Smooth muscle cell (in vitro differentiated cells): ENCODE data around the gene TDRD12. TPM values are rescaled to one million over a fixed set of nuclear protein-coding genes. Genes with fewer than 3 reads are reported as not detected.
"Not testable (repeated sequence)": the region's sequence is repeated elsewhere in the genome, so short reads cannot be mapped to it uniquely, and the experiment has no call there.

Experiments
- DNase-seq: peaks from one replicate; lab custom pipeline; 2025; ENCODE audit not compliant: unreplicated experiment; lab: John Stamatoyannopoulos, UW
- H2AFZ ChIP-seq: fragments of 200-600 bp; sonication (generic); 2 replicates; pipeline ENCODE4 v1.6.0; 2016; ENCODE audit warnings: antibody characterized with exemption, low read depth, mild to moderate bottlenecking
- H3F3A ChIP-seq: fragments of 200-600 bp; sonication (generic); 2 replicates; pipeline ENCODE4 v1.6.0; 2017; ENCODE audit warnings: antibody characterized with exemption, low read depth
- H3K27ac ChIP-seq: fragments of 200-600 bp; sonication (generic); 2 replicates; pipeline ENCODE4 v1.5.1; 2016; ENCODE audit warnings: low read depth, mild to moderate bottlenecking
- H3K27me3 ChIP-seq: fragments of 200-600 bp; sonication (generic); 2 replicates; pipeline ENCODE4 v1.6.1; 2016; ENCODE audit warnings: low read depth, mild to moderate bottlenecking
- H3K36me3 ChIP-seq: fragments of 200-600 bp; sonication (generic); 2 replicates; pipeline ENCODE4 v1.5.1; 2016; ENCODE audit warnings: low read depth
- H3K4me1 ChIP-seq: fragments of 200-600 bp; sonication (generic); 2 replicates; pipeline ENCODE4 v1.5.1; 2016; ENCODE audit warnings: low read depth
- H3K4me2 ChIP-seq: fragments of 200-600 bp; sonication (generic); 2 replicates; pipeline ENCODE4 v1.6.0; 2016; ENCODE audit warnings: mild to moderate bottlenecking
- H3K4me3 ChIP-seq: fragments of 200-600 bp; sonication (generic); 2 replicates; pipeline ENCODE4 v1.5.1; 2016; ENCODE audit warnings: mild to moderate bottlenecking
- H3K79me2 ChIP-seq: fragments of 200-600 bp; sonication (generic); 2 replicates; pipeline ENCODE4 v1.6.0; 2016; ENCODE audit warnings: low read depth, mild to moderate bottlenecking
- H3K9ac ChIP-seq: fragments of 200-600 bp; sonication (generic); 2 replicates; pipeline ENCODE4 v1.6.0; 2016; ENCODE audit warnings: low read depth
- H3K9me3 ChIP-seq: fragments of 200-600 bp; sonication (generic); replicated peaks from 2 replicates; pipeline ENCODE4 v1.5.1; 2016; ENCODE audit warnings: low read depth
- H4K20me1 ChIP-seq: fragments of 200-600 bp; sonication (generic); 2 replicates; pipeline ENCODE4 v1.6.0; 2016; ENCODE audit warnings: low read depth
- CTCF ChIP-seq: fragments of 200-600 bp; sonication (generic); IDR thresholded peaks from 2 replicates; pipeline ENCODE4 v1.5.1; 2017; ENCODE audit warnings: borderline replicate concordance, mild to moderate bottlenecking, antibody characterized with exemption; ENCODE audit not compliant: insufficient read depth, poor library complexity, severe bottlenecking
- WGBS: methylation state at CpG from one replicate; pipeline ENCODE4 v1.1.7; 2016; ENCODE audit warnings: low lambda C conversion rate; 5-methylcytosine and 5-hydroxymethylcytosine counted together
- polyA plus RNA-seq: library from polyadenylated mRNA; unstranded; fragments of >200 nt; fragmentation: Nextera tagmentation; extraction: Ambion mirVana; gene quantifications from 2 replicates; pipeline ENCODE4 v1.2.1, GENCODE V29; 2016
- total RNA-seq: library from RNA; depleted of rRNA; stranded (reverse); fragments of >200 nt; gene quantifications from 2 replicates; pipeline ENCODE4 v1.2.3, GENCODE V29; 2014

The TDRD12 gene
- total and polyA plus RNA-seq, 2 experiments from 2014 or later: 0.05 to 1.1 TPM

GRCh38 chr19:32787895-32788294, 68.3 kb downstream of the TDRD12 start:
- not testable (repeated sequence) for H3F3A ChIP-seq, H3K79me2 ChIP-seq, H3K9ac ChIP-seq, H3K4me1 ChIP-seq, H3K27me3 ChIP-seq, H3K9me3 ChIP-seq, H3K4me3 ChIP-seq, H3K36me3 ChIP-seq, DNase-seq, H4K20me1 ChIP-seq, H3K27ac ChIP-seq, H2AFZ ChIP-seq, H3K4me2 ChIP-seq
- WGBS: 87% methylated on average over 5 of the region's 5 CpGs

GRCh38 chr19:32789429-32789828, 69.9 kb downstream of the TDRD12 start:
- no peak for TF ChIP-seq CTCF
- H4K20me1 ChIP-seq: no peaks in the 10 kb centered on the region
- H3K27me3 ChIP-seq: no peaks in the 10 kb centered on the region
- no peak overlapping the region for H3K9ac ChIP-seq
- no peaks in the 10 kb centered on the region for H3F3A ChIP-seq
- H2AFZ ChIP-seq: no peak overlapping the region
- no peaks in the 10 kb centered on the region for H3K4me1 ChIP-seq
- WGBS: 94% methylated on average over 10 of the region's 10 CpGs
- H3K27ac ChIP-seq: no peak overlapping the region
- no peaks in the 10 kb centered on the region for H3K9me3 ChIP-seq
- no peaks in the 10 kb centered on the region for H3K36me3 ChIP-seq
- H3K4me2 ChIP-seq: no peak overlapping the region
- no peaks in the 10 kb centered on the region for H3K79me2 ChIP-seq
- no peak overlapping the region for H3K4me3 ChIP-seq
- DNase-seq: no peak

GRCh38 chr19:32798201-32798600, 78.6 kb downstream of the TDRD12 start:
- H3K79me2 ChIP-seq: no peaks in the 10 kb centered on the region
- 88% methylated on average over 4 of the region's 4 CpGs for WGBS
- no peaks in the 10 kb centered on the region for H3K4me1 ChIP-seq
- no peaks in the 10 kb centered on the region for H3F3A ChIP-seq
- no peak for DNase-seq
- no peak overlapping the region for H2AFZ ChIP-seq
- H3K36me3 ChIP-seq: no peaks in the 10 kb centered on the region
- no peak for TF ChIP-seq CTCF
- H3K4me3 ChIP-seq: no peak overlapping the region
- no peak overlapping the region for H3K9ac ChIP-seq
- H3K9me3 ChIP-seq: no peaks in the 10 kb centered on the region
- H3K27me3 ChIP-seq: no peaks in the 10 kb centered on the region
- no peak overlapping the region for H3K4me2 ChIP-seq
- no peaks in the 10 kb centered on the region for H4K20me1 ChIP-seq
- no peak overlapping the region for H3K27ac ChIP-seq

GRCh38 chr19:32800191-32800590, 80.6 kb downstream of the TDRD12 start:
- Histone ChIP-seq H2AFZ (no peak overlapping the region), H3K4me1 (no peaks in the 10 kb centered on the region), H3K79me2 (no peaks in the 10 kb centered on the region), H3K27me3 (no peaks in the 10 kb centered on the region), H3K36me3 (no peaks in the 10 kb centered on the region), H3K27ac (no peak overlapping the region), H3K9ac (no peak overlapping the region), H3K4me3 (no peak overlapping the region), H3K9me3 (no peaks in the 10 kb centered on the region), H3F3A (no peaks in the 10 kb centered on the region), H4K20me1 (no peaks in the 10 kb centered on the region), H3K4me2 (no peak overlapping the region)
- no peak for DNase-seq
- TF ChIP-seq CTCF: no peak
